ENCODE results near the gene ZSWIM9. TPM values are rescaled to one million over a fixed set of nuclear protein-coding genes. Genes with fewer than 3 reads are reported as not detected.
A peak's percentile ranks its signal among the peaks of the same experiment; 100 is the strongest.

ZSWIM9 gene
- total RNA-seq, 1 experiment from 2014 or later, result 6.8 TPM

- Histone ChIP-seq H3K4me3 (ENCODE audit: low read depth in 2 of 2, low read length in 2 of 2) (no peak overlapping the region), H3K9me3 (ENCODE audit: control insufficient read depth, insufficient read depth, low read depth, low read length) (no peaks in the 10 kb centered on the region), H3K27ac (ENCODE audit: low read length) (no peak overlapping the region), H3K4me1 (ENCODE audit: control insufficient read depth, insufficient read depth, low read length) (0 out of 2 replicates have a peak, but pooled peaks cover 2% of the 10 kb centered on the region), H3K27me3 (ENCODE audit: control insufficient read depth, insufficient read depth, low read length) (no peaks in the 10 kb centered on the region), H3K36me3 (ENCODE audit: control insufficient read depth, insufficient read depth, low read length) (no peaks in the 10 kb centered on the region)
- intact Hi-C loops (cut with micrococcal nuclease; ENCODE audit: unreplicated experiment), result no loop called here
- ATAC-seq, result no peak
- POLR2A ChIA-PET, result no interaction called here
- CTCF ChIA-PET, result no interaction called here
- no peak for TF ChIP-seq SIN3A (IDR thresholded peaks at IDR 0.05; ENCODE audit: borderline replicate concordance, insufficient read depth, low read depth, low read length)
- TF ChIP-seq, protein P1, sequence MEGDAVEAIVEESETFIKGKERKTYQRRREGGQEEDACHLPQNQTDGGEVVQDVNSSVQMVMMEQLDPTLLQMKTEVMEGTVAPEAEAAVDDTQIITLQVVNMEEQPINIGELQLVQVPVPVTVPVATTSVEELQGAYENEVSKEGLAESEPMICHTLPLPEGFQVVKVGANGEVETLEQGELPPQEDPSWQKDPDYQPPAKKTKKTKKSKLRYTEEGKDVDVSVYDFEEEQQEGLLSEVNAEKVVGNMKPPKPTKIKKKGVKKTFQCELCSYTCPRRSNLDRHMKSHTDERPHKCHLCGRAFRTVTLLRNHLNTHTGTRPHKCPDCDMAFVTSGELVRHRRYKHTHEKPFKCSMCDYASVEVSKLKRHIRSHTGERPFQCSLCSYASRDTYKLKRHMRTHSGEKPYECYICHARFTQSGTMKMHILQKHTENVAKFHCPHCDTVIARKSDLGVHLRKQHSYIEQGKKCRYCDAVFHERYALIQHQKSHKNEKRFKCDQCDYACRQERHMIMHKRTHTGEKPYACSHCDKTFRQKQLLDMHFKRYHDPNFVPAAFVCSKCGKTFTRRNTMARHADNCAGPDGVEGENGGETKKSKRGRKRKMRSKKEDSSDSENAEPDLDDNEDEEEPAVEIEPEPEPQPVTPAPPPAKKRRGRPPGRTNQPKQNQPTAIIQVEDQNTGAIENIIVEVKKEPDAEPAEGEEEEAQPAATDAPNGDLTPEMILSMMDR (IDR thresholded peaks at IDR 0.05), result no peak
- TF ChIP-seq TCF7L2 (IDR thresholded peaks at IDR 0.05; ENCODE audit: low read depth, low read length), result no peak
- TF ChIP-seq POLR2AphosphoS5 (IDR thresholded peaks at IDR 0.05; ENCODE audit: low read depth, low read length), result no peak
- TF ChIP-seq REST (IDR thresholded peaks at IDR 0.05; ENCODE audit: insufficient read depth in 1 of 2, low read depth in 2 of 2, low read length in 1 of 2), result no peak
- in situ Hi-C loops (cut with HindIII; ENCODE audit: low pct_unique_long_range_greater_than_20kb, low sequenced_read_pairs), result no loop called here
- DNase-seq (ENCODE audit: low read depth, low spot score), result no peak
- no TSS peak for BruUV-seq (replicated peaks)
Measured at GRCh38 chr19:48186541-48186991, 16.1 kb downstream of the ZSWIM9 start.

DNA sequence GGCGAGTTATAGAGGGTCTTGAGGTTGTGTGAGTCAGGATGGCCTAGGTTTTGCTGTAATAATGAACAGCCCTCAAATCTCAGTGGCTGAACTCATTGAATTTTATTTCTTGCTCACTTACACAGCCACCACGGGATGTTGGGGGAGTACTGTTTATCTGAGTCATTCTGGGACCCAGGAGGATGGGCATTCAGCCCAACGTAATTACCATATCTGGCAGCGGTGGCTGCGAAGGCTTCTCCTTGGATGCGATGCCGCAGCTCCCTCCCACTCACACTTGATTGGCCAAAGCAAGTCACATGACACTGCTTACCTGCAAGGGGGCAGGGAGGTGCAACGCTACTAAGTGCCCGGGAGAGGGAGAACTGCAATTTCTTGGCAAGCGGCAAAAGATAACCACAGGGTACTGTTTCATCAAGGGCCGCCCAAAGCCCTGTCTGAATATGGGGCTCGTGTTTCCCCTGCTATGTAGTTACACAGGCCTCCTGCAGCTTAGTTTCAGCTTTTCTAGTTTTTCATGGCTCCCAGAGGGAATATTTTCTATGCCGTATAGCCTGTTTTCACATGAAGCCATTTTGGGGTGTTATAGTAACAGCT lies 19.9 kb downstream of the ZSWIM9 start:
- DNase-seq (ENCODE audit: low read depth, low spot score), result no peak
- no peaks in the 10 kb centered on the region for H3K9me3 ChIP-seq (ENCODE audit: control insufficient read depth, insufficient read depth, low read depth, low read length)
- 0 out of 2 replicates have a peak, but pooled peaks cover 2% of the 10 kb centered on the region for H3K4me1 ChIP-seq (ENCODE audit: control insufficient read depth, insufficient read depth, low read length)
- no peak overlapping the region for H3K4me3 ChIP-seq (ENCODE audit: low read depth in 2 of 2, low read length in 2 of 2)
- in situ Hi-C loops (cut with HindIII; ENCODE audit: low pct_unique_long_range_greater_than_20kb, low sequenced_read_pairs), result no loop called here
- ATAC-seq, result peak; percentile 66
- ChIA-PET POLR2A (interaction anchor here (0.6 kb wide), 1 partner anchor 76 kb away, joined by 4 read pairs; no protein-coding TSS in a partner anchor), CTCF (no interaction called here)
- no TSS peak for BruUV-seq (replicated peaks)
- H3K27me3 ChIP-seq (ENCODE audit: control insufficient read depth, insufficient read depth, low read length), result no peaks in the 10 kb centered on the region
- TF ChIP-seq, protein P1 (IDR thresholded peaks at IDR 0.05), result peak; percentile 26; the same call in 1 of the 2 replicates
- no peak for TF ChIP-seq TCF7L2 (IDR thresholded peaks at IDR 0.05; ENCODE audit: low read depth, low read length)
- intact Hi-C loops (cut with micrococcal nuclease; ENCODE audit: unreplicated experiment), result no loop called here
- no peak overlapping the region for H3K27ac ChIP-seq (ENCODE audit: low read length)
- no peaks in the 10 kb centered on the region for H3K36me3 ChIP-seq (ENCODE audit: control insufficient read depth, insufficient read depth, low read length)
